Inferior parietal cortex (tissue), 1 donor: ENCODE data around the gene TRPC4.
A peak's percentile ranks its signal among the peaks of the same experiment; 100 is the strongest.
"Not testable (repeated sequence)": the region's sequence is repeated elsewhere in the genome, so short reads cannot be mapped to it uniquely, and the experiment has no call there.

Source experiments
- DNase-seq: peaks from one replicate; pipeline ENCODE4 v3.0.0-alpha.2; 2016; ENCODE audit errors: extremely low spot score

Gene TRPC4

DNA sequence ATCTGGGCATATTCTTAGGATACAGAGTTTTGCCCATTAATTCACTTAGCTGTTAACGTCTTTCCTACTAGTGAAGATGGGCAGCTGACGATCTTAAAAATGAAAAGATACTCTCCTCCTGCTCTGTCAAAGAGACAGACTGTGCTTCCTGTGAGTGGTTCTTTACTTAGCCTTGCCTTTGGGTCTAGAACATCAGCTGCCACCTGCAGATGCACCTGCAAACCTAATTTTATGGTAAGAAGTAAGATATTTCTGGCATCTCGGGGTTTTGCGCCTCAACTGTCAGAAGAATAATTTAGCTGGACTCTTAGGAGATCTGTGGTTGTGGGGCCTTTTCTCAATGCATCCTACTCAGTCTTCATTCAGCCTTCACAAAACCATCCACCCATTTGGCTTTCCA, 36.2 kb downstream of the TRPC4 start:
- DNase-seq = no peak

DNA sequence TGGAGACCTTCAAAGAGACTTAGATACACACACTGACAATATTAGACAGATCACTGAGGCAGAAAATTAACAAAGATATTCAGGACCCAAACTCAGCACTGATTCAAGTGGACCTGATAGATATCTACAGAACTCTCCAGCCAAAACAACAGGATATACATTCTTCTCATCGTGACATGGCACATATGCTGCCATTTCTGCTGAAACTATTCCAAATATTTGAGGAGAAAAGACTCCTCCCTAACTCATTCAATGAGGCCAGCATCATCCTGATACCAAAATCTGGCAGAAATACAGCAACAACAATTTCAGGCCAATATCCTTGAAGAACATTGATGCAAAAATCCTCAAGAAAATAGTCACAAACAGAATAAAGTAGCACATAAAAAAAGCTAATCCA, 53.3 kb downstream of the TRPC4 start:
- no peak for DNase-seq

DNA sequence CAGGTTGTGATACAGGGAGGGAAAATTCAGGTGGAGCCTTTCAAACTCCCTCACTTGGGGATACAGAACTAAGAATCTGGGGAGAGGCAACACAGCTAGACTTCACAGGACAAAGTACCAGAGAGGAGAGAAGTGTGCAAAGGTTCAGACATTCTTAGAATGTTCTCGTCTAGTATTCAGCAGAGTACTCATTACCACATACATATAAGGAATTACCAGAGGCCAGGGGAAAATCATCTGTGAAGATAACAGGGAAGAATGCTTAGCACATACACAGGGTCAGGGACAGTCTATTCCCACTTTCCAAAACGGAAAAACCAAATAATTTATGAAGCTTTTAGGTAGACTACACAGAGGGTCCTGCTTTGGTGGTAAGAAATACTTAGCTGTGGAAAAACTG, 58.1 kb downstream of the TRPC4 start:
- DNase-seq = no peak

DNA sequence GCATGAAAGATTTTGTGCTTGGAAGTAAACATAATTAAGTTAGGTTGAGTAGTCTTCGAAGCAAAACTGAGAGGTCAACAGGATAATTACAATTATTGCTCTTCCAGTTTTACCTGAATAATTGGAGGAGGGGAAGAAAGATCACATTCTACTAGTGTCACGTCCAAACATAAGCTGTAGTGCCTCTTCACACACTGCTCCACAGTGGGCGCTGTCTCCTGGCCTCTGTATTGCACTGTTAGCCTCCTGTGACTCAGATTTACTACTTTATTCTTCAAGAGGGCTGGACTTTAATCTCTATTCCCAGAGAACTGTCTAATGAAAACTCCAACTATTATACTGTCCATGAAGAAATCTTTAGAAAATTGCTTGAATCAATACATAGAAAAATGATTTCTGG, 62.9 kb downstream of the TRPC4 start:
- no peak for DNase-seq

DNA sequence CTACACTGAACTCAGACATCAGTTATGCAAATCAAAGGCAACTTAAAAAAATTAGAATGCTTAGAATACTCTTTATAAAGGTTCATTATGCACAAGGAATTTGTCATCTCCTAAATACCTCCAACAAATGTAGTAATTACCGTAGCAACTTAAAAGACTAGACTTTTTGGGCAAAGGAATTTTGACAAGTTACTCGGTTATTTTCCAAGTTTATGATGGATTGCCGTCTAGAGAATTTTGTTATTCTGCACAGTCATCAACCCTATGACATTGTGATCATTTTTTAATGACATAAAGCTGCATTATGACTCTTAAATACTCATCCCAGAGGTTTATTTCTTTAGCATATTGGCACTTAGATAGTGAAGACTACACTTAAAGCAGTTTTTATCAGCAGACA, 71.9 kb downstream of the TRPC4 start:
- no peak for DNase-seq

DNA sequence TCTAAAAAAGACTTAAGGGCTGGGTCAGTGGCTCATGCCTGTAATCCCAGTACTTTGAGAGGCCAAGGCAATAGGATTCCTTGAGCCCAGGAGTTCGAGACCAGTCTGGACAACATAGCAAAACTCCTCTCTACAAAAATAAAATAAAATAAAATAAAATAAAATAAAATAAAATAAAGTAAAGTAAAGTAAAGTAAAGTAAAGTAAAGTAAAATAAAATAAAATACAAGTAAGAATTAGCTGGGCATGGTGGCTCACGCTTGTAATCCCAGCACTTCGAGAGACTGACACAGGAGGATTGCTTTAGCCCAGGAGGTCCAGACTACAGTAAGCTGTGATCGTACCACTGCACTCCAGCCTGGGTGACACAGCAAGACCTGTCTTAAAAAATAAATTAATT, 72.8 kb downstream of the TRPC4 start:
- not testable (repeated sequence) for DNase-seq

DNA sequence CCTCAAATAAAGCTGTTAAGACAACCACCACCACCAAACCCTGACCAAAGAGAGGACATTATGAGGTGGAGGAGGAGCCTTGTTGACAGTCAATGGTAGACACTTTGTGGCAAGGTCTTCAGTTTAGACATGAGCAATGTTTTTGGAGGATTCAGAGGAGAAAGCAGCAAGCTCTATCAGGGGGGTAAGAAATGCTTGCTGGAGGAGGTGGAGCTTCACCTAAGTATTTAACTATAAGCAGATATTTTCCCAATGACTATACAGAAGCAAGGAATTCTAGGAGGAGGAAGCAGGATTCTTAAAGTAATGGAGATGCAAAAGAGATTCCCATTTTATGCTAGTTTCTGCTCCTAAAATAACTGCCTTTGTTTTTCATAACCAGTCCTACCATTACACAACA, 74.2 kb downstream of the TRPC4 start:
- no peak for DNase-seq

DNA sequence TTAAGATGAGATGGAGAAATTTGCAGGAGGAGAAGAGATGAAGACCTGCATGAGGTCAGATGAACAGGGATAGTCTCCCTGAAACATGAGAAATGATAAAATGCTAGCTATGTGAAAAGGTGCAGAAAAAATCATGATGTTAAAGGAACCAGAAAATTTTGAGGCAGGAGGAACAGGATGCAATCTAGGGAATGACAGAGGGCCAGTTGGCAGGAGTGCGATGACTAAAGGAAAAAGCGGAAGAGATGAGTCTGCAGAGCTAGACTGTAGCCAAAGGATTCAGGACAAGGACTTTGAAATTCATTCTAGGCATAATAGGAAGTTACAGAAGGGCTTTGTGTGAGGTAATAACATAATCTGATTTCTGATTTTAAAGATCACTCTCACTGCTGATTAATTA, 77.9 kb downstream of the TRPC4 start:
- no peak for DNase-seq

DNA sequence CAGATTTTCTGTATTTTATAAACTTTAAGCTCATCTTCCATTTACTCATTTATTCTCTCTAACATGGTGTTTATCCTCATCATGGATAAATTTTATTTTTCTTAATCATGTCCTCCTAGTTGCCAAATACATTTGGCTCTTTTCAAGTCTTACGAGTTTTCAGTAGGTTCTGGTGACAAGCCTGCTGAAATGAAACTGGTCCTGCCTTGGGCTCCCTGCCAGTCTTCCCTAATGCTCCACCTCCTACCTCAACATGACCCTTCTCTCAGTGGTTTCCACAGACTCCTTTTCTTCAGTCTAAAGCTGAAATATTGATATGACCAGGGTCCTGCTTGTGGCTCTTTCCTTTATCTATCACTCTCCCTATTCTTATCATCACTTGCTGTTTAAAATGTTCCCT, 81.2 kb downstream of the TRPC4 start:
- DNase-seq = no peak

DNA sequence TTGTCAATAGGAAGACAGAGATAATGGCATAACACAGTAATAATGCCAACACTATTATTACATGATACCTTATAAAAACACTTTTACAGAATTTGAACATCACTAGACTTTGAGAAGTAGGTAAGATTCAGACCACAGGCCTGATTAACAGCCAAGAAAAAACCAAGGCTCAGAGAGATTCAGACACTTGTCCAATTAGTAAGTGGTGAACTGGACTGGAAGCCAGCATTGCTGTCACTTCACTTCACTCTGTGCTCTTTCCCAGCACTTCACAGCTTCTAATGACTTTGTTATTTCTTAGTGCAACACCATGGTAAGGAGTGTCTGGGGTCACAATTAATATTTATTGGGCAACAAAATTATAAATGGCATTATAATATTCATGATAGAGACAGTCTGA, 91.9 kb downstream of the TRPC4 start:
- DNase-seq = no peak

DNA sequence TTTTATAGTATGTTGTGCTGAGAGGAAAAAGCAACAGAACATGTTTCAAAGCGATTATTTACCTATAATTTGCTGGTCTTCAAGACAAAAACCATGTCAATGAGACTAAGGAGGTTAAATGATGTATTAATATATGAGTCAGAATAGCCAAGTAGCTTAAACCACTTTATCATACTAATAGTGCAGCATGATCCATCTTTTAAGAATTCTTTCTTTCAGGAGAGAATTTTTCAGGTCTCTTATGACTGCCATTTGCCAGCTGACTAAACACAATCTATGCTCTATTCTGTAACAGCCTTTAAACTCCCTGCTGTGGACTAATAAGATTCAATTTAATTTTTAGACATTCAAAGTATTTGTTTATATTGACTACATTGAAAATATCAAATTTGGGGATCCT, 93.7 kb downstream of the TRPC4 start:
- no peak for DNase-seq

DNA sequence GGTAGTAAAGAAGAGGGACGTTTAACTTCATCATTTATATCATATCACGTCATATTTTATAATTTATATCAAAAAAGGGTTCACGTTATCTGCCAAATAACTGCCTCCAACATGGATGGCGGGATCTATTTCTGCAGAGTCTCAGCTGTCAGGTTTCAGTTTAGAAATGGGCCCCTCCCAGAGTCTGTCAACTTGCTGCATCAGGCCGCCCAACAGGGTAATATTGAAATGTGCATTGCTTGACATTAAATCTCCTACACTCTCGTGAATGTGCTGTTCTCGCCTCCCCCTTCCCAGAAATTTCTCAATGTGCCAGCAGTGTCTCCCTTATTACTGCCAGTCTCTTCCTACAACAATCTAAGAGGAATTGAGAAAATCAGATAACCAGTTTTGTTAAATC, 96.9 kb downstream of the TRPC4 start:
- no peak for DNase-seq

DNA sequence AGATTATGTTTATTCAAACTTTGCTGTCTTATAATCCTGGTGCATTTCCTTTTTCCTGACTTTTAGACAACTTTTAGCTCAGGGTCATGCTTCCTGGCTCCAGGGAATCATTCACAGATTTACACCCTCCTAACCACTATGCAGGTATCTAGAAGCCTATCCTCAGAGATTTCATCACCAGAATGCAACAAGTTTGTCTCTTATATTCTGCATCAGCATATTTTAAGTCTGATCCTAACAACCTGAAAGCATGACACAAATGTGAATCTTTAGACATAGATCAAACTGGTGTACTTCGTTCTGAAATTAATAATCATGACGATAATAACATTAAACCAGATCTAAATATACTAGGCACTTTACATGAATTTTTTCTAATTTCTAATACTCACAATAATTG, 100.0 kb downstream of the TRPC4 start:
- no peak for DNase-seq

DNA sequence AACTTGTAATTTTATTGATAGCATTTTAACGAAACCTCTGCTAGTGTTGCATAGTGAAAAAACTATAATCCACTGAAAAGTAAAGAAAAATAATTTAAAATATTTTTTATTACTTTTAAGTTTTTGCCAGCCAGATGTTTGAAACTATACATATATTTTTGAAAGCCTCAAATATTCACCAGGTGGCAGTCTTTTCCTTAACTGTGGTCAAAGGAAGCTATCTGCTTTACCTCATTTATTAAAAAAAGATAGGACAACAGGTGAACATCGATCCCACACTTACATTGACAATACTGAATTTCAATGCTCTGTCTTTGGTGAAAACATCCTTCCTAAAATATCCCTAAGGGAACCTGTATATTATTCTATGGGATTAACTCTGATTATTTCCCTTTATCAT, 100.5 kb downstream of the TRPC4 start:
- no peak for DNase-seq

DNA sequence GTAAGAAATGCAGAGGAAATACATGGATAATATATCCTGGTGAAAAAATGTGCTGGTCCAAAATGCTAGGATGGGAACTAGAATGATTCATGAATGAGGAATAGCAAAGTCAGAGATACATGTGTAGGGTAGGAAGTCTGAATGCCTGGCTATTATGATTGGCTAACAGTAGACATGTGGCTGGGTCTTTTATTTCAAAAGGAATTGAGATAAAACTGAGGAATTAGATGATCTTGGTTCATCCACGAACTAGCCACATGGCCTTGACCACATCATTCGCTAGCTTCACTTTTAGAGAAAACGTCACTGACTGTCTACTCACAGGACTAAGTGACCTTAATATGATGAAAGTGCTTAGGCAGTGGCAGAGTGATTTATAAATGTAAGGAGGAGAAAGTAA, 103.1 kb downstream of the TRPC4 start:
- DNase-seq = no peak

DNA sequence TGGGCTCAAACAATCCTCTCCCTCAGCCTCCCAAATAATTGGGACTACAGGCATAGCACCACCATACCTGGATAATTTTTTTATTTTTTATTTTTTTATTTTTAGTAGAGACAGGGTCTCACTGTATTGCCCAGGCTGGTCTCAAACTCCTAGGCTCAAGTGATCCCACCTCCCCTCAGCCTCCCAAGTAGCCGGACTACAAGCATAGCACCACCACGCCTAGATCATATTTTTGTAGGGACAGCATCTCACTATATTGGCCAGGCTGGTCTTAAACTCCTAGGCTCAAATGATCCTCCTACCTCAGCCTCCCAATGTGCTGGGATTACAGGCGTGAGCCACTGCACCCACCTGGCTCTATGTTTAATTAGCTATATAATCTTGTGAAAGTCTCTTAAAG, 114.2 kb downstream of the TRPC4 start:
- DNase-seq = no peak

DNA sequence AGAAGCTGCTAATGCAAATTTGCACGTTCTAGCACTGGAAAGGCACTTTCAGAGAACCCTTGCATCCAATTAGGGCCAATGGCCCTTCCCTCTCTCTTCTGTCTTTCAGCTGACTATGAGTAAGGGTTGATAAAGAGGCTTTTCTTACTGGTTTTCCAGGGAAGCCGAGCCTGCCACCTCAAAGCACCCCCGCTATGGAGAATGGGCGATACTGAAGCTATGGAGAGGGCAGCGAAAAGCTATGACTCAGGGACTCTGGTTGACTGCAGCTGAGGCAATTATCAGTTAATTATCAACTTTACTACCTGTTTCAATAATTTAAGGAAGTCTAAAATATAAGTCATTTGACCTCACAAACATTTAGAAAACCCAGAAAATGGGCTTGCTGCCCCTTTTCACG, 115.8 kb downstream of the TRPC4 start:
- no peak for DNase-seq

DNA sequence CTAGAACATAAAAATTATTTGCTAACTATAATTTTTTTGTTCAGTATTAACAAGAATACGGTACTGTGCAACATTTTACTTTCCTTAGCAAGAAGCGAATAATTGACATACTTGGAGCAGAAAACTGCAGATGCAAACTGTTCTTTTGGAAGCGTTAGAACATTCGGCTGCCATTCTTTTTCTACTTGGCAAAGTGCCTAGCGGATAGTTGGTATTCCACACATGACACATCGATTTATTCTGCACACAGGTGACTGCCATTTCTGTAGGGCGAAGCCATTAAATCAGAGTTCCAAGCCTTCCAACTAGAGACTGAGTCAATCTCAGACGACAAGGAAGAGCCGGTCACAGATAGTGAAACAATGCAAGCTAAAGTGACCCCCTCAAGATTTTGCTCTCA, 117.4 kb downstream of the TRPC4 start:
- peak; percentile 43 for DNase-seq

DNA sequence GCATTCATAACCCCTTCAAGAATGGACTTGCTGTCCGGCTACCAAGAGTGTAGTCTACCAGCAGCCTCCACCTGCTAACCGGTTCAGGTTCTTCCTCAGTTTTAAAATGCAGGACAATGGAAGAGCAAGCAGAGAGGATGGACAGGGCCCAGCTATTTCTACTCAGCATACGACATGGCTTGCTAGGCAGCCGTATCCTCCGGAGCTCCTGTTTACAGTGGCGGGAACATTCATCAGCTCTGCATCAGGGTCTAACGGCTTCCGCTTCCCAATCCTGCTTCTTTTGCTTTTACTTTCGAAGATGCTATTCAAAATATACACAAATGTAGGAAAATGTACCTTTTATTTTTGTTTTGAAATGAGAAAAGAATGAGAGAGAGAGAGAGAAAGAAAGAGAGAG, 118.5 kb downstream of the TRPC4 start:
- DNase-seq = no peak

DNA sequence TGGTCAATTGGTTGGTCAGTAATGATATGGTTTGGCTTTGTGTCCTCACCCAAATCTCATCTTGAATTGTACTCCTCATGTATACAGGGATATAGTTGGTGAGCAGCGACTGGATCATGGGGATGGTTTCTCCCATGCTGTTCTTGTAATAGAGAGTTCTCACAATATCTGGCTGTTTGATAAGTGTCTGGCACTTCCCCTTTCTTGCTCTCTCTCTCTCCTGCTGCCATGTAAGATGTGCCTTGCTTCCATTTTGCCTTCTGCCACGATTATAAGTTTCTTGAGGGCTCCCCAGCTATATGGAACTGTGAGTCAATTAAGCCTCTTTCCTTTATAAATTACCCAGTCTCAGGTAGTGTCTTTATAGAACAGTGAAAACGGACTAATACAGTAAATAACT, 120.7 kb downstream of the TRPC4 start:
- no peak for DNase-seq

DNA sequence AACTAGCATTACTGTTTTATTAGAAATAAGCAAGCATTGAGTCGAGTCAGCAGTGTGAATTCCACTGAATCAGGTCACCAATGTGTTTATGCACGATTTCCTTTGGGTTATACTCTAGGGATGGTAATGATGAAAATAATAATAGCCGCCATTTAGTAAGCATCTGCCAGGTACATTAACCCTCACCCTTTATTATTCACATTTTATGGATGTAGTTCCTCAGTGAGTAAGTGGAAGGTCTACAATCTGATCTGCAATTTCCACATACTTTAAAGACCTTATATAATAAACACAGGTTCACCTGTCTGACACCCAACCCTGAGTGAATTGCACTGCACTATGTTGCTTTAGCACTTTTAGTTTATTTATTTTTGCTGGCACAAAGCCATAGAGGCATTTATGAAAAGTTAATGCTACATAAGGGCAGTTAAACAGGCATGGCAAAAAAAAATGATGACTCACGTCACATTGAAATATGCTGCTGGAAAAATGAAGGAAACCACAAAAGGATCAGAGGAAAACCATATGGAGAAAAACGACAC, 122.4 kb downstream of the TRPC4 start:
- DNase-seq = no peak

DNA sequence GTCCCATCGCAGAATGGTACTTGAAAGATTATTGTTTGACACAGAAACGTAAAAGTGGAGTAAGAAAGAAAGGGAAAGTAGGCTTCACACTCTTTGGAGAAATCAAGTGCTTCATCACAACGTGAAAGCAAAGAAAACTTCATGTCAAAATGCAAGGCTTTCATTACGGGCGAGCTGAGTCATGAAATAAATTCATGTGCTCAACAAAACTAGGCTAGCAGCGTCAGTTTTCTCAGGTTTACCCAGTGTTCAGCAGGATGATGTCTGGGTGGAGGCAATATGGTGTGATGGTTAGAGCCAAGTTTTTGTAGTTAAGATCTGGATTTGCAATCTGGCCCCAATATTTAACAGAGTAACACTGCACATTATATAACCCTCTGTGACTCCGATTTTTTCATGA, 128.0 kb downstream of the TRPC4 start:
- DNase-seq = no peak

DNA sequence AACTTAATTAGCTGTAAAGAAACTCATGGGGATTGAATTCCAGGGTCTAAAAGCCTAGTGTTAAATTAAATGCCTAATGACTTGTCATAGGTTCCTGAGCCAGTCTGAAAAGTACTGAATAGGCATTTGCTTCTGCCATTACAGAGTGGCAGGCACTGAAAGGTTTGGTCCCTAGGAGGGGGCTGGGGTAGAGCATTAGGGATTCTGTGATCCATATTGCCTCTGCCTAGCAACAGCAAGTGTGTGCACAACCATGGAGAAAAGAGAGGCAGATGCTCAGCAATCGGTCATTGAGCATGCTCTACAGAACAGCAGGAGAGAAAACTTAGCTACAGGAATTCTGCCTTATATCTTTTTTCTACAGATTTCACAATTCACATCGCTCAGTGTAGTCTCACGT, 133.5 kb downstream of the TRPC4 start:
- DNase-seq = no peak

DNA sequence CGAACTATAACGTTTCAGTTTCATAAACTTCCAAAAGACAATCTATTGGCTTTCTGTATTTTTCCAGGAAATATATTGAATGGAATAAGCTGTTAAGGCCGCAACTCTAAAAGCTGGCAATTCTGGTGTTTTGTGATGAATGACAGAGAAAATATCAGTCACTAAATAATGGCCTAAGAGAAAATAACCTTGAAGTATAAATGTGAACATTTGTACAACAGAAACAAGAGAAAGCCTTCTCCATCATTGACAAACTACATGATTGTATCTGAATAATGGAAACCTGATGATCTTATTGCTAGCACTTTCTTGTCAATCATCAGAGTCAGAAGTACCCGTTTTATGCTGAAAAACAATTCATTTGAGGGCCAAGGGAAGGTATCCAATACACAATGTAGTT, 134.3 kb downstream of the TRPC4 start:
- DNase-seq = no peak

DNA sequence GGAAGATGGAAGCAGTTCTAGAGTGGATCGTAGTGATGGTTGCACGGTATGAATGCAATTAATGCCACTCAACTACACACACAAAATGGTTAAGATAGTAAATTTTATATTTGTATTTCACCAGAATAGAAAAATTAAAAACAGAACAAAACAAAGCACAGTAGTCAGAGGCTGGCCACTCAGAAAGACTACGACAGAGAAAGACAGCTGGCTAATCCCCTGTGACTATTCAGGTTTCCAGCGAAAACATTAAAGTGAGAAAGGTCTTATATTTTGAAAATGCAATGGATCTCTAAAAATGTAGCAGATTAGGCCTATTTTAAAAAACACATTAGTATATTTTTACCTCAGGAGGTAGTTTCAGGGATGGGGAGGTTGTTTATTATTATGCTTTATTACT, 139.7 kb downstream of the TRPC4 start:
- DNase-seq = no peak
